Heart left ventricle (tissue), 13 donors: ENCODE results near the gene SHC3.

Source experiments
- CTCF ChIP-seq, 12 donors: fragments of 200-600 bp; sonication (generic) in 4 of 12; IDR thresholded peaks; one replicate each; pipeline versions ENCODE4 v1.5.0 to v1.8.0; 2018 to 2022; ENCODE audit warnings: antibody characterized with exemption in 12 of 12, mild to moderate bottlenecking in 5 of 12
- POLR2A ChIP-seq, 2 donors: fragments of 450-650 bp; IDR thresholded peaks; one replicate each; pipeline ENCODE4 v1.6.1; 2017; ENCODE audit warnings: antibody characterized with exemption in 2 of 2, mild to moderate bottlenecking in 2 of 2, moderate library complexity in 2 of 2
- donor health status: ischemic (EF 13 %, LVEDD 7.1; RV severe dilation, severe dysfunction).
- donor health status: DM: no; HTN: yes; CAD: no.
- donor health status: DM: no; HTN: no; CAD: no.
- donor health status: ischemic (EF 25% LVEDD 6.9; RV normal size, moderate dysfunction).
- donor health status: ischemic (EF 25% LVEDD 5.7; RV mildly dilated, moderate dysfunction).
- donor health status: ischemic (EF 35%, LVEDD 5.7; RV mildly dilated, moderate dysfunction).
- donor health status: nonischemic (EF 11% LVEDD 7.7; RV severe dilation, severe dysfunction).
- donor health status: DM: yes; HTN: yes; CAD: no.
- donor health status: PGD.
- donor health status: ischemic (EF 29% LVEDD 5.4; RV normal size, mild dysfunction).
- donor health status: nonischemic (EF 23%, LVEDD 6.1; RV moderate dilation, normal function).

GRCh38 chr9:89039664-89040063, 139.0 kb downstream of the SHC3 start:
- TF ChIP-seq CTCF (IDR thresholded peaks at IDR 0.05) = no peak
- no peak for TF ChIP-seq POLR2A (IDR thresholded peaks at IDR 0.05)
